CD1c-positive myeloid dendritic cell (primary cell): Measurements from ENCODE around the gene NCKAP5L.

Experiments
- DNase-seq: peaks from one replicate; pipeline ENCODE4 v3.0.0-alpha.2; 2016; ENCODE audit errors: extremely low spot score

Gene NCKAP5L

DNA sequence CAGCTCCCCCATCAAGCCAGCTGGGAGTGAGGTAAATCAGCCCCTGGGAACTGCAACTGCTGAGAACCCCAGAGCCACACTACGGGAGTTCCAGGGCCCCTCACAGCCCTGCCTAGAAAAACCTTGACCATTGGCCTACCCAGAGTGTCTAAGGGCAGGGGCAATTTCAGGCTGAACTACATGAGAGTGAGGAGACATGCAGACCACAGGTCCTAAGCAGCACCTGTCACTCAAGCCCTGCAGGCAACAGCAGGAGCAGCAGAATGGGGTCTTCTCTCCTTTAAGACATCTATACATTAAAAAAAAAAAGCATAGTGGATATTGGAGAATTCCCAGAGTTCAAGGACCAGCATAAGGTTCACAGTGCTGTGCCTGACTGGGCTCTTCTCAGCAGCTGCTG is 4.9 kb downstream of the NCKAP5L start:
- no peak for DNase-seq

DNA sequence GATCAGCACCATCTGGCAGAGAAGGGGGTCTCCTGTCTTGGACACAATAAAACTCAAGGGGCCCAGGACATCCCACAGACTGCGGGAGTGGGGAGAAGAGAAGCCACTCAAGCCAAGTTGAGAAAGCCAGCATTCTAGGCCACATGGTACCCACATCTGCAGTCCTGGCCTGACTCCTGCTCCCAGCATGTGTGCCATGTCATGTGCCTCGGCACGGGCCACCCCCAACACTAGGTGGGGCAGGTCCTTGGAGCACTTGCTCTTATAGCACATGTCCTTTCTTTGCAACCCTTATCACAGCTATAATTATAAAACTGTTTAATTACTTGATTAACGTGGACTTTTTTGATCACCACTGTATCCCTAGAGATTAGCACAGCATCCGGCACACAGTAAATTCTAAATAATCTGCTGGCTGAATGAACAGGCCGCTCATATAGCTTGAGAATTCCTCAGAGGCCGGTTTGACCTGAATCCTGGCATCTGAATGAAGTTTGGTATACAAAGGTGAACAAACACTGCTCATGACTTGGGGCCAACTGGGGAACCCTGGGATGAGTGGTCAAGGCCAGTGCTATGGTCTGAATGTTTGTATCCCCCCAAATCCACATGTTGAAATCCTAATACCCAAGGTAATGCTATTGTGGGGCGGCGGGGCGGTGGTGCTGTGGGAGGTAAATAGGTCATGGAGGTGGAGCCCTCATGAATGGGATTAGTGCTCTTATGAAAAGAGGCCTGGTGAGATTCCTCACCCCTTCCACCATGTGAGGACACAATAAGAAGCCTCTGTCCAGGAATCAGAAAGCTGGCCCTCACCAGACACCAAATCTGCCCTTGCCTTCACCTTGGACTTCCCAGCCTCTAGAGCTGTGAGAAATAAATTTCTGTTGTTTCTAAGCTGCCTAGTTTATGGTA is 6.6 kb downstream of the NCKAP5L start:
- no peak for DNase-seq

DNA sequence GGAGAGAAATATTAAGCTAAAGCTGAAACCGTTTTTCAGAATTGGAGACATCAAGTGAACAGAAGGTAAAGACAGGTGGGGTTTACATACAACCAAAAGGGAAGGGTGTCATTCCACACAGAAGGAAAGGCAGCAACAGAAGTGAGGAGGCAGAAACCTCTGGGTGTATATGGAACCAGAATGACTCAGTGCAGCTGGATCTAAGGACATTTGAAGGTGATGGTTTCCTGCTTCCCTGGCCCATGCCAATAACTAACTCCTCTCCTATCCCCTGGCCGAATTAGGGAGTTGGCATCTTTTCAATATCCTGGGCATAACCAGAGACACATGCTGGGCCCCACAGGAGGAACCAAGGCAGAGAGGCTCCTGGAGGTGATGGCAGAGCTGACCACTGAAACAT is 8.4 kb downstream of the NCKAP5L start:
- DNase-seq: no peak

DNA sequence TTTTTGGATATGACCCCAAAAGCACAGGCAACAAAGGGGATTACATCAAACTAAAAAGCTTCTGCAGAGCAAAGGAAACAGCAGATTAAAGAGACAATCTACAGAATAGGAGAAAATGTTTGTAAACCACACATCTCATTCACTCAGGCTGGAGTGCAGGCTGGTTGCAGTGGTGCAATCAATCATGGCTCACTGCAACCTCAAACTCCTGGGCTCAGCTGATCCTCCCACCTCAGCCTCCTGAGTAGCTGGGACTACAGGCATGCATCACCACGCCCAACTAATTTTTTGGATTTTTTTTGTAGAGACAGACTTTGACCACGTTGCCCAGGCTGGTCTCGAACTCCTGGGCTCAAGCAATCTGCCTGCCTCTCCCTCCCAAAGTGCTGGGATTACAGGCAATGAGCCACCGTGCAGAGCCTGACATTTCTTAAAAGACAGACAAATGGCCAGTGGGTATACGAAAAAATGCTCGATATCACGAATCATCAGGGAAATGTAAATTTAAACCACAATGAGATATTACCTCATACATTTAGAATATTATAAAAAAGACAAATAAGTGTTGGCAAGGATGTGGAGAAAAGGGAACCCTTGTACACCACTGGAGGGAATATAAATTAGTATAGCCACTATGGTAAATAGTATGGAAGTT is 9.8 kb downstream of the NCKAP5L start:
- no peak for DNase-seq

DNA sequence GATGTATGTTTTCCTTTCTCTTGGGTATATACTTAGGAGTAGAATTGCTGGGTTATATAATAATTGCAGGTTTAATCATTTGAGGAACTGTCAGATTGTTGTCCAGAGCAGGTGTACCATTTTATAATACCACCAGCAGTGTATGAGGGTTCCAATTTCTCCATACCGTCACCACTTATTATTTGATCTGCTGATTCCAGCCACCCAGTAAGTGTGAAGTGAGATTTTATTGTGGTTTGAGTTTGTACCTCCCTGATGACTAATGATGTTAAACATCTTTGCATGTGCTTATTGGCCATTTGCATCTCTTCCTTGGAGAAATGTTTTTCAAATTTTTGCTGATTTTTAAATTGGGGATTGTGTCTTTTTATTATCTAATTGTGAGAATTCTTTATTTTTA is 15.1 kb downstream of the NCKAP5L start:
- no peak for DNase-seq

DNA sequence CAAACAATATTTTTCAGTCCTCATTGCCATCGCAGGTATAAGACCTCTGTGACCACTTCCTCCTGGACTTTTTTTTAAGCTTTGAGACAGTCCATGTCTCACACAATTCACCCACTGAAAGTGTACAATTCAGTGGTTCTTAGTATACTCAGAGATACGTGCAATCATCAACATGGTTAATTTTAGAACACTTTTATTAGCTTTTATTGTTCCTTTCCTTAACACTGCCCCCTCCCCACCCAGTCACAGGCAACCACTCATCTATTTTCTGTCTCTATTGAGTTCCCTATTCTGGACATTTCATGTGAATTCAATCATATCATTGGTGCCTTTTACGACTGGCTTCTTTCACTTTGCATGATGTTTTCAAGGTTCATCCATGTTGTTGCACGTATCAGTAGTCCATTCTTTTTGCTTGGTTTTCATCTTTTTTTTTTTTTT is 16.2 kb downstream of the NCKAP5L start:
- no peak for DNase-seq

DNA sequence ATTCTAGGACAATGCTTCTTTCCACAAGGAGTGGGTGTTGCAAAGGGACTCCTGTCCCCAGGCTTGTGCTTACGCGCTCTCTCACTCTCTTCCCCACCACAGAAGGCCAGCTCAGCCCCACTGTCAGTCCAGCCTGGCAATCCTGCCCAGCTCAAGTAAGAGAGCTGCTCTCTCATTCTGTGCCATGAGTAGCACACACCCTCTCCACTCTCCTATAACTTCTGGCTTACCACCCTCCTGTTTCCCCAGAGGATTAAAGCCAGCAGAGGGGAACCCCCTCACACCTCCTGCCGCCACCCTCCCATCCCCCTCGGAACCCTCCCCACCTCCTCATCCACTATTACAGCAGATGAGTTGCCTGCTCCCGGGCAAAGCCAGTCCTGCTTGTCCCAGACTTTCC is 17.1 kb downstream of the NCKAP5L start:
- no peak for DNase-seq

DNA sequence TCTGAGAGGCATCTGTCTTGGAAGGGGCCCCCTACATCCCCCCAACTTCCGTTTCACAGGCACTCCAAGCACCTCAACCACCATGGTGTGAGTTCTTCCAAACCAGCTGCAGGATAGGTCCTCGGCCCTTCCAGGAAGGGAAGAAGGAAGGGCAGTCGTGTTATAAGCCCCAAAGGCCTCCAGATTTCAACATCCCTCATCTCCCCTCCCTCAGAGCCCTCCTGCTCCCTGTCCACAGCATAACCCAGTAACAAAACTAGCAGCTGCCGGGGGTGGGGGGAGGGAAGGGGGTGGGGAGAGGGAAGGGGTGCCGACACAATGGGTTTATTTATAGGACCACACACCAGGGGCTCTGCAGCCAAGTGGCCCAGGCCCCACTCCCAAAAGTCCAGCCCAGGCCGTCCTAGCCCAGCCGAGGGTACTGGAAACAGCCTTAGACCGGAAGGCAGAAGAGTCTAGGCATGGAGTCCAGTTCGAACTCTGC is 18.3 kb downstream of the NCKAP5L start:
- no peak for DNase-seq

DNA sequence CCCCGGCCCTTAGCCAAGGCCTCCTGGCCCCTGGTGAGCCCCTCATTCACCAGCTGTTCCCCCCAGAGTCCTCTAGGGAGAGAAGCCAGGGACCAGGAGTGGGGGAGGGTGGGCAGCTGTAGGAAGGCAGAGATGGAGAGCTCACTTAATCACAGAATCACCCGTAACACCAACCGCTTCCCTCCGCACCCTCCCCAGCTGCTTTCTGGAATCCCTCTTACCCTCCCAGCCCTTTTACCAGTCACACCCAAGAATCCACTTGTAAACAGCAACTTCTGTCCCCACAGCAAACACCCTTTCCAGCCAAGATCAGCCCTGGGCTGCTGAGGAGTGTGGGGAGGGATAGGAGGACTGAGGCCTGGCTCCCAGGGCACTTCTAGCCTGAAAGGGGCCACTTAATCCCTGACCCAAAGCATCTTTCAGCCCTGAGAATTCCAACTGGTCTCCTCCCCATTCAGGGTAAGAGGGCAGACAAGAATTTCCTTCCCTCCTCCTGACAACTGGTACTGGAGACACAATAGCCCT is 18.8 kb downstream of the NCKAP5L start:
- no peak for DNase-seq

DNA sequence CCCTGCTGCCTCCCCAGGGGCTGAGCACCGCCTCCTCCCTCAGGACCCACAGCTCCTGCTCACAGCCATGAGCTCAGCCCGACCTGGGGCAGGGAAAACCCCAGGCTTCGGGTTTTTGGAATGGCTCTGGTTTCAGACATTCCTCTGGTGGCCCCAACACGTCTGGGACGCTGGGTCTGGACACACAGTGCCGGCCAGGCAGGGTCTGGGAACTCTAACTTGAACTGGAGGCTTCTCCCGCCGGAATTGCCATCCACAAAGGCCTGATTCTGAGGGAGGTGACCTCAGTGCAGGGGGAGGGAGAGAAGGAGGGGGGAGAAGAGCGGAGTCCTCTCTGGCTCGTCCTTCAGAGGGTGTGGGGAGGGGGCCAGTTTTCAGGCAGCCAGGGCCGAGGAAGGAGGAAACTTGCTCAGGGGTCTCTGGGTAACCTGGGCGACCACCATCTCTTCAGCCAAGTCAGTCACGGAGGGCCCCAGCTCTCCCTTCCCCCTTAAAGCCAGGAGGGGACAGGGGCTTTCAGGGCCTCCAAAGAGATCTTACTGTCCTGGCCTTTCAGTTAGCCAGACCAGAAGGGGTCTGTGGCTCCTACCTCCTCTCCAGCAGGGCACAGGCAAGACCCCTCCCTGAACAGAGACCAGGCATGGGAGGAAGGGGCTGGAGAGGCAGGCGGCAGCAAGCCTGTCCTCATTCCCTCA is 19.4 kb downstream of the NCKAP5L start:
- no peak for DNase-seq

DNA sequence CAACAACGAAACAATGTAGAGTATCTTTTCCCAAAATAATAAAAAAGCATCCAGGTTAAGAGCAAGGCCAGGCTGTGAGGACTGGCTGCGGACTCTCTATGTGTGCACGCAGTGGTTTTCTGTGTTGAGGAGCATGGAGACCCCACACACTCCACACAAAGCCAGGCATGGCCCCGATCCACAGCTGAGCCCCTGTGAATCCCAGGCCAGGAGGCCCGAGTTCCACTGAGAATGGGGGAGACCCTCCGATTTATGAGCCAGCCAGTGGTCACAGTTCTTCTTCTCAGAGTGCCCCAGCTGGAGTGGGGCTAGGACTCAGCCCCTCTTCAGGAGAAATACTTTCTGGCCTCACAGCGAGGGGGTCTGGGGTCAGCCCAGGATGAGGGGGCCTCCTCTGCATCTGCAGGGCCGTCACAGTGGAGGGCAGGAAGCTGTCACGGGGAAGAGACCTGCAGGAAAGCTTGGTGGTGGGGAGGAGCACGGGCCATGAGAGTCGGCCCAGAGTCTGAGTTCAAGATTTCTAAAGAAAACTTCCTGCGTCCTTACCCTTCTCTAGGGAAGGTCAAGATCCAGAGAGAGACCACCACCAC is 20.1 kb downstream of the NCKAP5L start:
- DNase-seq: no peak

DNA sequence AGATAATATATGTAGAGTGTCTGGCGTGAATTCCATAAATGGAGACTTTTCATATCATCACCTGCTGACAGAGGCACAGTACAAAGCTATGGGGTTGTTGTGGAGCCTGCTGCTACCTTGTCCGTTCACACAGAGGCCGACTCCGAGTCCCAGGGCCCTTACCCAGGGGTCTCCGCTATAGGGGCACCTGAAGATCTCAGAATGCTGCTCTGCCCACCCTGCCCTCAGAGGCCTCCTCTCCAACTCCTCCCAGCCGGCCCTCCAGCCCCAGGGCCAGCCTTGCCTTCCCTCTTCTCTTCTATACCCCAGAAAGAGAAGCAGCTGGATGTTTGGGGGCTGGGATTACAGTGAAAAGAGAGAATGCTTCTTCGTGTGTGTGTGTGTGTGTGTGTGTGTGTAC is 21.3 kb downstream of the NCKAP5L start:
- no peak for DNase-seq

DNA sequence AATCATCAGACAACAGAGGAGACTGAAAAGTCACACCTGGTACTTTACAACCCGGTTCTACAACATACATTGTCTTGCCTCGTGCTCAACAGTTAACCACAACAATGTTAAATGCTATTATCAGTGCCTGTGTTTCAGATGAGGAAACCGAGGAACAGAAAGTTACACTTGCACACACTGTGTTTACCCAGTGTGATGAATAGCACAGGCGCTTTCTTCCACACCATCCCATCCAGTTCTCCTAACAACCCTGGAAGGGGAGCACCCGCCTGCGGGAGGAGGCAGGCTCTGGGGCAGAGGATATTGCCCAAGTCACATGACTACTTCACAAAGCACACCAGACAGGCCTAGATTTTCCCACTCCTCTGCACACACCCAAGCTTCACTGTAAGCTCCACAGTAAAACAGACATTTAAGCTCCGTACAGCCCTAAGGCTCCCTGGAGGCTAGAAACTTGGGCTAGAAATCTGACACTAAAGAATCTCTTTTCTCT is 21.8 kb downstream of the NCKAP5L start:
- no peak for DNase-seq

DNA sequence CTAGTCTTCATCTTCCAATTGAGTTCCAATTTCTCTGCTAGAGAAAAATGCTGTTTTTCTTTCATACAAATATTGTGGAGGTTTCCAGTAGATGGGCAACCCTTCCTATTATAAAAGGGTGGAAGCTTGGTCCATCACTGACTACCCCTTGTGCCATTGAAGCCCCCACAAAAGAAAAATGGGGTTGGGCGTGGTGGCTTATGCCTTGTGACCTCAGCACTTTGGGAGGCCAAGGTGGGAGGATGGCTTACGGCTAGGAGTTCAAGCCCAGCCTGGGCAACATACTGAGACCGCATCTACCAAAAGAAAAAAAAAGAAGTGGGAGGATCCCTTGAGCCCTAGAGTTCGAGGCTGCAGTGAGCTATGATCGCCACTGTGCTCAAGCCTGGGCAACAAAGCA is 22.8 kb downstream of the NCKAP5L start:
- no peak for DNase-seq

DNA sequence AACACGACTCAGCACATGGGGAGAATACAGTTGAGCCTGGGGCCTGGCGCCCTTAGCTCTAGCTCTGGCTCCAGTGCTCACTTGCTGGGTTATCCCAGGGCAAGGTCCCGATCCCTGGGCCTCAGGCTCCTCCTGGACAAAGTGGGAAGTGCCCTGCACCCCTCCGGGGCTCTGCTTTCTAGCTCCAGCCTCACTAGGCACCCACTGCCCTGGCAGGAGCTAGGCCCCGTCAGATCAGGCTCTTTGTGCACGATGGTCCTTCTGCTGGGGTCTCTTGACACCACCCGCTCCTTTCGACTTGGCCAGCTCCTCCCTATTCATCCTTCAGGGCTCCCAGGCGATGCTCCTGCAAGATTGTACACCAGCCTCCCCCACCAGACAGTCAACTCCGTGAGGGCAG is 23.4 kb downstream of the NCKAP5L start:
- DNase-seq: no peak

DNA sequence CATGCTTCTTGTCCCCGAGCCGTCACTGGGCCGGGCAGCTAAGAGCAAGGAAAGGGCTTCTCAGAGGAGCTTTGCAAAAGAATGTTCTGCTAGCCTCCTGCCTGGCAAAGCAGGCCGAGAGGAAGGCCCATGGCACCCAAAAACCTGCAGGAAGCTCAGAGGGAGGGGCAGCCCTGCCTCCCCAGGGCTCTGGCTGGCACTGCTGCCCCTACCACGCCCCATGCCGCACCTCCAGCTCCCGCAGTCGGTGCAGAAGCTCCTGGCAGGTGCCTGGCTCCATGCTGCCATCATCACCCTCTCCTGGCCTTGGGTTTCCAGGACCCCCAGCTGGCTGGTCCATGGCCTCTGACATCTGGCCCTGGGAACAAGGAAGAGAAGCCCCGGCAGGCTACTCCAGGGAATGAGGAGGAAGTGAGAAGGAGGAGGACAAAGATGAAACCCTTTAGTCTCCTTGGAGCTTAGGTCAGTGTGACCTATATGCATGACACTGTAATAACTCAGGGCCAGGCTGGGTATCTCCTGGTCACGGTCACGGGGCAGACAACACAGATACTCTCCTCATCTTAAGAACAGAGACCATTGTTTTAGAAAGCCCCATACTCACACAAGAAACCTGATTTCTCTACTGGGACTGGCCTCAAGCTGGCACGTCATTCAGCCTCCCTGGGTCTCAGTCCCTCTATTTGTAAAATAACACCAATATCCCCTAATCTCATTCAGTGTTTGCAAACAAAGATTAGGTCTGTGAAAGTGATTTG is 24.3 kb downstream of the NCKAP5L start:
- DNase-seq: no peak

DNA sequence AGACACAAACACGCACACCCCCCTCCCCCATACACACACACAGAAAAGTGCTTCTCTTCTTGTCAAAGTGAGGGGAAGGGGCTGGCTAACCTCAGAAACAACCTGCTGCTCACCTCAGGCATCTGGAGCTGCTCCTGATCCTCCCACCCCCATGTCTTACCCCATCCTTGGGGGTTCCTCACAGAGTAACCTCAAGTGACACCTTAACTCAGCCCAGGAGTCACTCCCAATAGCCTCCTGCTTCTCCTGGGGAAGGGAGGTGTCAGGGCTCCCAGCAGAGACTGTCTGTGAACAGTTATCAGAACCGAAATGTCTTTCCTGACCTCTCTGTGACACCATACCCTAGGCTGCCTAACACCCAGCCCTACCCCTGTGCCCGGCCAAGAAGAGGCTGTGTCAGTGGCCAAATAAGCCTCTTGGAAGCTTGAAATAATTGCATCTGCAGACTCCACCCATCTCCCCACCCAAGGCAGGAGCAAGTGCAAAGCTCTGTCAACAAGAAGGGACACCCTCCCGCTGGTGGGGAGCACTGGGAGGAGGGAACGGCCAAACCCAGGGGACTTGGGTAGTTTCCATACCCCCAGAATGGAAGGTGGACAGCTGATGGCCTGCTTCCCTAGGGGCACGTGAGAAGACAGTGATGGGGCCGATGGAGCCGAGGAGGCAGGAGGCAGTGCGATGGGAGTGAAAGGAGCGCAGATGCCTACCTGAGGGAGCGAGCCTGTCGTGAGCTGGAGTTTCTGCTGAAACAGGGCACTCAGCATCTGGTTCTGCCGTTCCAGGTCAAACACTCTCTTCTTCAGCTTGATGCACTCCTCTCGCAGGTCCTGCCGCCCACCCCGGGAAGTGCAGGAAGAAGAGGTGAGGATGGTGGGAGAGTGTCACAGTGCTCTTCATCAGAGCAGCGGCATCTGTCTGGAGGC is 26.8 kb downstream of the NCKAP5L start:
- no peak for DNase-seq

DNA sequence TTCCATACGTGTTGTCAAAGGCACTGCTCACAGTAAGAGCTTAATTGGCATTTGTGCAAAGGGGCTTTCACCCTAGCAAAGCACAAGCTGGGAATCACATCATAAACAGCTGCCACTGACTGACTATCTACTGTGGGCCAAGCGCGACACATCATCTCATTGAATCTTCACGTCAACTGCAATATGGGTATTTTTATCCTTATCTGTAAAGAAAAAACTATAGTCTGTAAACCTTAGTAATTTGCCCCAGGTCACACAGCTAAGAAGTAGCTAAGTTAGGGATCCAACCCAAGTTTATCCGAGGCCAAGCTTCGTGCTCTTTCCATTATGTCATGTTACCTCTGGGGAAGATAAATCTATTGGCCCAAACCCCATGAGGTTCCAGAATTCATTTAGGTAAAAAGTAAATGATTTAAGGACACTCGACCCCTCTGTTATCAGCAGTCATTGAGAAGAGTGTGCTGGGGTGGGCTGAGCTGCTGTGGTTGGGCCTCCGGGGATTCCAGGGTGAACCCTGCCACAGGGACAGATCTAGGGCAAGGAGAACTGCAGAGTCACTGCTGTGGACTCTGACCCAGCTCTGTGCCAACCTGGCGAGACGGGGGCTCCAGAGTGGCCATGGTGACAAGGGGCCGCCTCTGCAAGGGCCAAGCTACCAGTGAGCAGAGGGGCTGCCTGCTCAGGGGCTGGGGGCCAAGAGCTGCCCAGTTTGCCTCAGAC is 27.6 kb downstream of the NCKAP5L start:
- no peak for DNase-seq

DNA sequence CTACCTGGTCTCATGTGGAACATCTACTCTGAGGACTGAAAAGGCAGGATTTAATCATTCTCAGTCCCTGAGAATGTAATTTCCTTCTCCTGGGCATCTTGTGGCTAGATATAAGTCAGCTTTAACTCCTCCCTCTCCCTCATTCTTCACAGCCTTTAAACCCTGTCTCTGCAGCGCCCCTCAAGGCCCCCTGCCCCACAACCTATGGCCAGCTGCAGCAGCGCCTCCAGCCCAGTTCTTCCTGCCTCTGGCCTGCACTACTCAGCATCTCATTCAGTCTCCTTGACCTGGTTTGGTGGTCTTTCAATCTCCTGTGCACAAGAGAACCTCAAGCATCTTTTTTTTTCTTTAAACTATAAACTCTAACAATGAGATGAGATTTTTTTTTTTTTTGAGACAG is 29.3 kb downstream of the NCKAP5L start:
- DNase-seq: no peak
